ENCODE results near the gene COG5.

Gene COG5

DNA sequence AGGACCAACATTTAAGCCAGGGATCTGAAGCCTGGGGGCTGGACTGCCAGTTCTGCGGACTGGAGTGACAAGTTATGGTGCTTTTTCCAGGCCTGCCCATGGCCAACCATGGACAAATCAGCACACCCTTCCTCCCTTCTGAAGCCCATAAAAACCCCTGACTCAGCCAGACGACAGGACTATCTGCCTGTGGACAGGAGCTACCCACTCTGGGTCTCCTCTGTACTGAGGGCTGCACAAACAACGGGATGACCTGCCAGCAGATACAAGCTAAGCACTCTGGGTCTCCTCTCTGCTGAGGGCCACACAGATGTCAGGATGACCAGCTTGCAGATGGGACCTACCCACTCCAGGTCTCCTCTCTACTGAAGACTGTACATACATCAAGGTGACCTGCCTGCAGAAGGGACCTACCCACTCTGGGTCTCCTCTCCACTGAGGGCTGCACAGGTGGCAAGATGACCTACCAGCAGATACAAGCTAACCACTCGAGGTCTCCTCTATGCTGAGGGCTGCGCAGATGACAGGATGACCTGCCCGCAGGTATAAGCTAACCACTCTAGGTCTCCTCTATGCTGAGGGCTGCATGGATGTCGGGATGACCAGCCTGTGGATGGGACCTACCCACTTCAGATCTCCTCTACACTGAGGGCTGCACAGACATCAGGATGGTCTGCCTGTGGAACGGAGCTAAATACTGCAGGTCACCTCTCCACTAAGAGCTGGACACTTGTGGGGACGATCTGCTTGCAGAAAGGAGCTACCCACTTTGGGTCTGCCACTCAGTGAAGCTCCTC, 204.0 kb downstream of the COG5 start:
- no peak for ATAC-seq (replicated peaks)
- Mint-ChIP-seq H3K4me3 (no peak overlapping the region), H3K27ac (no peak overlapping the region), H3K36me3 (peaks cover 28 to 58% of the 10 kb centered on the region in 2 donors), H3K4me1 (no peaks in the 10 kb centered on the region), H3K9me3 (peaks cover 6 to 11% of the 10 kb centered on the region in 2 donors), H3K27me3 (no peaks in the 10 kb centered on the region)
- no peak for DNase-seq

DNA sequence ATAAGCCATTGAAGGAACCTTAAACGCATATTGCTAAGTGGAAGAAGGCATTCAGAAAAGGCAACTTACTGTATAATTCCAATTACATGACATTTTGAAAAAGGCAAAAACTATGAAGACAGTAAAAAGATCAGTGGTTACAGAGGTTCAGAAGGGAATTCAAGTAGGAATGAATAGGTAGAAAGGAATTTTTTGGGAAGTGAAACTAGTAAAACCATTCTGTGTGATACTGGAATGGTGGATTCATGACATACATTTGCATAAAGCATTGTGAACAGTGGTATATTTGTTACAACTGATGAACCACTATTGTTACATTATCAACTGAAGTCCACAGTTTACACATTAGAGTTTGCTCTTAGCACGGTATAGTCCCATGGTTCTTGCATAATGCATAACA, 208.1 kb downstream of the COG5 start:
- DNase-seq = no peak
- no peaks in the 10 kb centered on the region for H3K4me1 Mint-ChIP-seq
- no peak for ATAC-seq (replicated peaks)
- no peaks in the 10 kb centered on the region for H3K27me3 Mint-ChIP-seq
- peaks cover 5 to 10% of the 10 kb centered on the region in 2 donors for H3K9me3 Mint-ChIP-seq
- no peak overlapping the region for H3K27ac Mint-ChIP-seq
- H3K4me3 Mint-ChIP-seq = no peak overlapping the region
- H3K36me3 Mint-ChIP-seq = peaks cover 21 to 31% of the 10 kb centered on the region in 2 donors

DNA sequence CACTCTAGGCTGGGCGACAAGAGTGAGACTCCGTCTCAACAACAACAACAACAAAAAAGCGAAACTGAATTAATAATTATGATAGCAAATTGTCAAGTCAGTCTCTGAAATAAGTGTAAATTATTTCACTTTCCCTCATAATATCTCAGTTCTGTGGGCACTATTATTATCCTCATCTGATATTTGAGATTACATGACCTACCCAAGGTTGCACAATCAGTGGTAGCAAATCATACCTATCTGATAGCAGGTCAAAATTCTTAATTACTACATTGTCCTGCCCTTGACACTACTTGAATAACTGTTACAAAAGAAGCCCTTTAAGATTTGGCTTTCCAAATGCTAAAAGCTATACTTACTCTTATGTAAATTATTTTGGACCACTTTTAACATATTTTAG, 209.1 kb downstream of the COG5 start:
- DNase-seq (no peak), ATAC-seq (replicated peaks) (no peak)
- no peak overlapping the region for H3K27ac Mint-ChIP-seq
- no peaks in the 10 kb centered on the region for H3K27me3 Mint-ChIP-seq
- peaks cover 13 to 27% of the 10 kb centered on the region in 2 donors for H3K36me3 Mint-ChIP-seq
- H3K9me3 Mint-ChIP-seq = peaks cover 0 to under 1% of the 10 kb centered on the region in 2 donors
- H3K4me3 Mint-ChIP-seq = no peak overlapping the region
- no peaks in the 10 kb centered on the region for H3K4me1 Mint-ChIP-seq

DNA sequence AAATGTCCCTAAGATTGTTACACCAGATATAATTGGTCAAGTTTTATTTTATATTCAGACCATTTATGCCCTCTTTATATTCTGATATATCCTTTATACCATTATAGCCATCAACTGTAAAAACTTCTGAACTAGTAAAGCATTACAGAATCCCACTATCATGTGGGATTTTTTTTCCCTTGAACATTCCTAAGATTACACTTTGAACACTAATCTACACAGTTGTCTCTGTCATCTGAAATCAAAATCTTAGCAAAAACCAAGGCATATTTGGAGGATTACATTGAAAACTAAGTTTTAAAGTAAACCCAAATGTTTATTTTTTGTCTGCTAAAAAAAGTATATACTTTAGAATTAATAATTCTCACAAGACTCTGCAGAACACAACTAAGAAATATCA, 210.0 kb downstream of the COG5 start:
- Mint-ChIP-seq H3K36me3 (peaks cover 3 to 18% of the 10 kb centered on the region in 2 donors), H3K27me3 (no peaks in the 10 kb centered on the region), H3K4me1 (no peaks in the 10 kb centered on the region), H3K27ac (no peak overlapping the region), H3K4me3 (no peak overlapping the region), H3K9me3 (no peaks in the 10 kb centered on the region)
- DNase-seq = no peak
- no peak for ATAC-seq (replicated peaks)

DNA sequence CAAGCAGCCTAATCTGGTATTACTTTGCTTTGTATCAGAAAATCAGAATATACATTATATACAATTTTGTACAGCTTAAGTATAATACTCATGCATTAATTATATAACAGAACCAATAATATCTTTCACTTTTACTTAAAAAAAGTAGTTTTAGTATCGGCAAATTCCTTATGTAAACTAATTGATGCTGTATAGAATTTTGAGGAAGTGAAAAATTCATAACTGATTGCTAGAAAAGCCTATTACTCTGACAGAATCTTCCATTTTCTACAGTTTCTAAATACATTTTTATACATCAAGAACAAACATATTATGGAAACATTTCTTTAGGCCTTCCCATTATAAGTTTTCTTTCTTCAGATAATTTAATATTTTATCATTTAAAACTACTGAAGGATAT, 217.8 kb downstream of the COG5 start:
- Mint-ChIP-seq H3K4me1 (peaks cover 0 to 2% of the 10 kb centered on the region in 2 donors), H3K4me3 (no peak overlapping the region), H3K27ac (no peak overlapping the region), H3K9me3 (peaks cover 0 to 6% of the 10 kb centered on the region in 2 donors), H3K36me3 (peaks cover 20 to 21% of the 10 kb centered on the region in 2 donors), H3K27me3 (no peaks in the 10 kb centered on the region)
- ATAC-seq (replicated peaks) = no peak
- no peak for DNase-seq

DNA sequence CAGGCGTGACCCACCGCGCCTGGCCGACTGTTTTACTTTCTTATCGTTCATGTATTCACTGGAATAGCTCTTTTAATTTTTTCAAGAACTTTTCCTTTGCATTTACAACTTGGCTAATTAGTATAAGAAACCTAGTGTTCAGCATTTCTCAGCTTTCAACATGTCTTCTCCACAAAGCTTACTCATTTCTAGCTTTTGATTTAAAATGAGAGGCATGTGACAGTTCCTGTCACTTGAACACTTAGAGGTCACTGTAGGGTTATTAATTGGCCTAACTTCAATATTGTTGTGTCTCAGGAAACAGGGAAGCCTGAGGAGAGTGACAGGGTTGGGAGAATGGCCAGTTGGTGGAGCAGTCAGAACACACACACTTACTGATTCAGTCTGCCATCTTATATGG, 218.9 kb downstream of the COG5 start:
- H3K27me3 Mint-ChIP-seq = no peaks in the 10 kb centered on the region
- H3K27ac Mint-ChIP-seq = no peak overlapping the region
- H3K4me1 Mint-ChIP-seq = peaks cover 2 to 5% of the 10 kb centered on the region in 2 donors
- ATAC-seq (replicated peaks) (no peak), DNase-seq (no peak)
- H3K4me3 Mint-ChIP-seq = no peak overlapping the region
- peaks cover 0 to 6% of the 10 kb centered on the region in 2 donors for H3K9me3 Mint-ChIP-seq
- H3K36me3 Mint-ChIP-seq = peaks cover 18 to 20% of the 10 kb centered on the region in 2 donors

DNA sequence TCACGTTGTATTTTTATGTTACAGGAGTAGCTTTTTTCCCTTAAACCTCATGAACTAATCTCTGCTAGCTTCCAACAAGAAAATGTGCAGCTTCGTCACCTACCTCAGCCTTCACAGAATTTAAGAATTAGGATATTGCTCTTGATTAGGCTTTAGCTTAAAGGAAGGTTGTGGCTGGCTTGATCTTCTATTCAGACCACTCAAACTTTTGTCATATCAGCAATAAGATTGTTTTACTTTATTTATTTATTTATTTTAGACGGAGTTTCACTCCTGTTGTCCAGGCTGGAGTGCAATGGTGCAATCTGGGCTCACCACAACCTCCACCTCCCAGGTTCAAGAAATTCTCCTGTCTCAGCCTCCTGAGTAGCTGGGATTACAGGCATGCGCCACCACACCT, 219.4 kb downstream of the COG5 start:
- Mint-ChIP-seq H3K9me3 (peaks cover 0 to 6% of the 10 kb centered on the region in 2 donors), H3K27ac (no peak overlapping the region), H3K4me1 (peaks cover 2 to 10% of the 10 kb centered on the region in 2 donors), H3K27me3 (no peaks in the 10 kb centered on the region), H3K4me3 (no peak overlapping the region), H3K36me3 (peaks cover 18 to 19% of the 10 kb centered on the region in 2 donors)
- DNase-seq = no peak
- no peak for ATAC-seq (replicated peaks)

DNA sequence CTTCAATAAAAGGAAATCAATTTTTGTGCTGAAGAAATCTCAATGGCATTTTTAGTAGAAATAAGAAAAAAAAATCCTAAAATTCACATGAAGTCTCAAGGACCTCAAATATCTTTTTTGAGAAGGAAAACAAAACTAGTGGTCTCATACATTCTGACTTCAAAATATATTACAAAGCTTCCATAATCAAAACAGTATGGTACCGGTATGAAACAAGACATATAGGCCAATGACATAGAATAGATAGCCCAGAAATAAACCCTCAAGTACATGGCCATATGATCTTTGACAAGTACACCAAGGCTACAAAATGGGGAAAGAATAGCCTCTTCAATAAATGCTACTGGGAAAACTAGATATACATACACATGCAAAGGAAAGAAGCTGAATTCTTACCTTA, 225.6 kb downstream of the COG5 start:
- Mint-ChIP-seq H3K4me3 (no peak overlapping the region), H3K27me3 (no peaks in the 10 kb centered on the region), H3K4me1 (peaks cover 5 to 32% of the 10 kb centered on the region in 2 donors), H3K27ac (no peak overlapping the region), H3K9me3 (peaks cover 0 to 11% of the 10 kb centered on the region in 2 donors), H3K36me3 (peaks cover 18 to 24% of the 10 kb centered on the region in 2 donors)
- DNase-seq (no peak), ATAC-seq (replicated peaks) (no peak)

DNA sequence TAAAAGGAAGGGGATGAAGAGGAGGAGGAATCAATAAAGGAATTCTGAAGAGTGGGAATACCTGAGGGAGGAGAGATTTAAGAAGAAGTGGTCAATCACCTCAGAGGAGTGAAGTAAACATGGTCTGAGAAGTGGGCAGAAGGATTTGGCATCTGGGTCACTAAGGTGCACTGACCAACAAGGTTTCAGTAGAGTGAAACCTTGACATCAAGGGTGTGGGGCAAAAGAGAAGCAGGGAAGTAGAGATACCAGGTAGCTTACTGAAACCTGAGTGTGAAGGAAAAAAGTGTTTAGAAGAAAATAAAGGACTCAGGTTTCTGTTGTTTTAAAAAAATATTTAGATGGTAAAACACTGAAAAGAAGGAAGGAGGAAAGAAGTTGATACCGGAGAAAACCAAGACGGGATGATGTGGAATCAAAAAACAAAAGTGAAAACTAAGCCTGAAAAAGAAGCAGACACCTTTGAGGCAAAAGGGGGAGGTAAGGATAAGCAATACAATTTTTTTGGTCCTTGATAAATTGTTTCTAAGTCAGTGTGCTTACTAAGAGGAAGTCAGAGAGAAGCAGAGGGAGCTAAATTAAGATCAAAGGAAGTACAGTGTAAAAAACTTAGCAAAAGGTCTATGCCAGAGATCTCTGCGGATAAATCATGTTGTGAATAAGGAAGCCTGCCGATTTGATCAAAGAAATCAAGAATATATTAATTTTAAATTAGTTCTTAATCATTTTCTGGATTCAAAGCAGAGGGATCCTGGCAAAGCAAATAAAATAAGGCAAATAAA, 231.0 kb downstream of the COG5 start:
- Mint-ChIP-seq H3K27me3 (no peaks in the 10 kb centered on the region), H3K36me3 (peaks cover 13 to 16% of the 10 kb centered on the region in 2 donors), H3K4me3 (peak overlapping the region; percentile 70 to 74), H3K4me1 (peaks cover 11 to 28% of the 10 kb centered on the region in 2 donors), H3K27ac (peak overlapping the region; percentile 91), H3K9me3 (peaks cover 0 to 2% of the 10 kb centered on the region in 2 donors)
- DNase-seq (no peak), ATAC-seq (replicated peaks) (peak; percentile 68 to 75)

DNA sequence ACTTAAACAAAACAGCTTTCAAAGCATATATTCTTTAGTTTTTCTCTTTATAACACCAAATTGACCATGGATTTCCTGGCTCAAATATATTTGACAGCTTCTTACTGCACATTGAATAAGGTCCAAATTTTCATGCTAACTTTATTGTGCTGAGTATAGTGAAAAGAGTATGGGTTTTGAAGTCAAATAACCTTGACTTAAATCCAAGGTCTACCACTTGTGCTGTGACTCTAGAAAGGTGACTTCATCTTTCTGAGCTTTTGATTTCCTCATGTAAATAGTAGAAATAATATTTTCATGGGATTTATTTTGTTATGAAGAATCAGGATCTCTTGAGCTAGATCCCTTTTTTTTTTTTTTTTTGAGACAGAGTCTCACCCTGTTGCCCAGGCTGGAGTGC, 233.2 kb downstream of the COG5 start:
- no peaks in the 10 kb centered on the region for H3K27me3 Mint-ChIP-seq
- no peak overlapping the region for H3K27ac Mint-ChIP-seq
- peaks cover 8 to 25% of the 10 kb centered on the region in 2 donors for H3K4me1 Mint-ChIP-seq
- peaks cover 3 to 10% of the 10 kb centered on the region in 2 donors for H3K36me3 Mint-ChIP-seq
- H3K9me3 Mint-ChIP-seq = peaks cover 0 to 6% of the 10 kb centered on the region in 2 donors
- DNase-seq (no peak), ATAC-seq (replicated peaks) (no peak)
- no peak overlapping the region for H3K4me3 Mint-ChIP-seq

DNA sequence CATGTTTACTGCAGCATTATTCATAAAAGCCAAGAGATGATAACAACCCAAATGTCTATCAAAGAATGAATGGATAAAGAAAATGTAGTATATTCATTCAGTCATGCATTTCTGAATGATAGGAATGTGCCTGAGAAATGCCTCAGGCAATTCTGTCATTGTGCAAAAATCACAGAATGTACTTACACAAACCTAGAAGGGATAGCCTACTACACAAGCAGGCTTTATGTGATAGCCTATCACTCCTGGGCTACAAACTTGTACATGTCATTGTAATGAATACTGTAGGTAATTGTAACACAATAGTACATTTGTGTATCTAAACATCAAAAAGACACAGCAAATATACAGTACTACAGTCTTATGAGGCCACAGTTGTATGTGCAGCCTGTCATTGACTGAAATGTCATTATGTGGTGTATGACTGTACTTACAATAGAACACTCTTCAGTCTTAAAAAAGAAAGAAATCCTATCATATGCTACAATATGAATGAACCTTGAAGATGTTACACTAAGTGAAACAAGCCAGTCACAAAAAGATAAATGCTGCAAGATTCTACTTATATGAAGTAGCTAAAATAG, 235.6 kb downstream of the COG5 start:
- ATAC-seq (replicated peaks) (no peak), DNase-seq (no peak)
- Mint-ChIP-seq H3K9me3 (peaks cover 0 to 6% of the 10 kb centered on the region in 2 donors), H3K27ac (no peak overlapping the region), H3K36me3 (peaks cover 3 to 10% of the 10 kb centered on the region in 2 donors), H3K4me3 (no peak overlapping the region), H3K4me1 (peaks cover 7 to 13% of the 10 kb centered on the region in 2 donors), H3K27me3 (no peaks in the 10 kb centered on the region)

DNA sequence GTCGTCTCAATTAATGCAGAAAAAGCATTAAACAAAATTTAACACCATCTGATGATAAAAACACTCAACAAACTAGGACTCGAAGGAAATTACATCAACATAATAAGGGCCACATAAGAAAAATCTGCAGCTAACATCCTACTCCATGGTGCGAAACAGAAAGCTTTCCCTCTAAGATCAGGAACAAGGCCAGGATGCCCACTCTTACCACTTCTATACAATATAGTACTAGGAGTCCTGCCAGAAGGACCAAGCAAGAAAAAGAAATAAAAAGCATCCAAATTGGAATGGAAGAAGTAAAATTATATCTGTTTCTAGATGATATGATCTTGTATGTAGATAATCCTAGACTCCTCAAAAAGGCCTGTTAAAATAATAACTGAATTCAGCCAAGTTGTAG, 237.7 kb downstream of the COG5 start:
- H3K27me3 Mint-ChIP-seq = no peaks in the 10 kb centered on the region

DNA sequence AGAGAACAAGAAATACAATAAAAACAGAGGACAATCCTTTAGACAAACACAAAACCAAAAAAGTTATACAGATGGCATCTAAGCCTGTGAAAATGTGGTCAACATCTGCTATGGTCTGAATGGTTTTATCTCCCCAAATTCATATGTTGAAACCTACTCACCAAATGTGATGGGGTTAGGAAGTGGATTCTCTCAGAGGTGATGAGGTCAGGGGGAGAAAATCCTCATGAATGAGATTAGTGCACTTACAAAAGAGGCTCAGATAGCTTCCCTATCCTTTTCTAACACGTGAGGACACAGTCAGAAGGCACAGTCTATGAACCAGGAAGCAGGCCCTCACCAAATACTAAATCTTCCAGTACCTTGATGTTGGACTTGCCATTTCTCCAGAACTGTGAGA, 241.7 kb downstream of the COG5 start:
- Mint-ChIP-seq H3K4me3 (no peak overlapping the region), H3K27me3 (no peaks in the 10 kb centered on the region), H3K36me3 (peaks cover 14 to 34% of the 10 kb centered on the region in 2 donors), H3K27ac (no peak overlapping the region), H3K9me3 (peaks cover 0 to 3% of the 10 kb centered on the region in 2 donors), H3K4me1 (no peaks in the 10 kb centered on the region)
- no peak for ATAC-seq (replicated peaks)
- DNase-seq = no peak

More for the DNA sequence above, 237.7 kb downstream of the COG5 start:
- Mint-ChIP-seq H3K9me3 (peaks cover 0 to 6% of the 10 kb centered on the region in 2 donors), H3K36me3 (peaks cover 3 to 14% of the 10 kb centered on the region in 2 donors), H3K4me1 (no peaks in the 10 kb centered on the region), H3K4me3 (no peak overlapping the region), H3K27ac (no peak overlapping the region)
- ATAC-seq (replicated peaks) = no peak
- DNase-seq = no peak

DNA sequence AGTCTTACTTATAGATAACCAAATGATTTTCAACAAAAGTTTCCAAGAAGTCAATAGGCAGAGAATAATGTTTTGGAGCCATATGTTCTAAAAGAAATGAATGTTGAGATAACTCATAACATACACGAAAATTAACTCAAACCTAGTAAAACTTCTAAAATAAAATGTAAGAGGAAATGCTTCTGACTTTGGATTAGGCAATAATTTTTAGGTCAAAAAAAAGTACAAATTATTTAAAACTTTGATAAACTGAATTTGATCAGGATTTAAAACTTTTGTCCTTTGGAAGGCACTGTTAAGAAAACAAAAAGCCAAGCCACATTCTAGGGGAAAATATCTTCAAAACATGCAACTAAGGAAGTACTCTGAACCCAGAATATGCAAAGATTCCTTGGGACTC, 242.1 kb downstream of the COG5 start:
- H3K4me3 Mint-ChIP-seq = no peak overlapping the region
- no peak for DNase-seq
- H3K27ac Mint-ChIP-seq = no peak overlapping the region
- no peaks in the 10 kb centered on the region for H3K9me3 Mint-ChIP-seq
- no peaks in the 10 kb centered on the region for H3K27me3 Mint-ChIP-seq
- no peaks in the 10 kb centered on the region for H3K4me1 Mint-ChIP-seq
- peaks cover 14 to 30% of the 10 kb centered on the region in 2 donors for H3K36me3 Mint-ChIP-seq
- no peak for ATAC-seq (replicated peaks)

Measured in stimulated activated naive B cell treated with anti-CD40 and anti-IgM and Interleukin-4, amounts not matched to agents 10 μg/mL and 1 μg/mL and 100 μg/mL, for 72 hours (primary cell).